ENCODE results near the gene SAMHD1.
A peak's percentile ranks its signal among the peaks of the same experiment; 100 is the strongest.
"Not testable (repeated sequence)": the region's sequence is repeated elsewhere in the genome, so short reads cannot be mapped to it uniquely, and the experiment has no call there.

SAMHD1 gene

GRCh38 chr20:36906086-36906485, 45.4 kb downstream of the SAMHD1 start:
- DNase-seq, result not testable (repeated sequence)

GRCh38 chr20:36905566-36905965, 45.9 kb downstream of the SAMHD1 start:
- DNase-seq, result not testable (repeated sequence)

- DNase-seq, result no peak
These were observed 46.8 kb downstream of the SAMHD1 start for GRCh38 chr20:36904690-36905089.

DNA sequence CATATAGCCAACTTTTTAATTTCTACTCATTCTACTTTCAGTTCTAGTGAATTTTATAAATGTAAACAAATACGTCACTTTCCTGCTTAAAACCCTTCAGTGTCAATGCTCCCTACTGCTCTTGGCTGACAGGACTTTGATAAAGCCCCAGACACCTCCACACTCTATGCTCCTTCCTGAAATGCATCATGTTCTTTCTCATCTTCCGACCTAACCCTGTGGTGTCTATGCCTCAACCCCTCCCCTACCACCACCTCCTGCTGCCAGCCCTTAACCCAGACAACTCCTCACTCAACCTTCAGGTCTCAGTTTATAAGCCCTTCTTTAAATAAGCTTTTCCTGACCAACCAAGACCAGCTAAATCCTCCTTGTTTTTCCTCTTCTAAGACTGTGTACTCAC, 56.5 kb downstream of the SAMHD1 start:
- no peak for DNase-seq

DNA sequence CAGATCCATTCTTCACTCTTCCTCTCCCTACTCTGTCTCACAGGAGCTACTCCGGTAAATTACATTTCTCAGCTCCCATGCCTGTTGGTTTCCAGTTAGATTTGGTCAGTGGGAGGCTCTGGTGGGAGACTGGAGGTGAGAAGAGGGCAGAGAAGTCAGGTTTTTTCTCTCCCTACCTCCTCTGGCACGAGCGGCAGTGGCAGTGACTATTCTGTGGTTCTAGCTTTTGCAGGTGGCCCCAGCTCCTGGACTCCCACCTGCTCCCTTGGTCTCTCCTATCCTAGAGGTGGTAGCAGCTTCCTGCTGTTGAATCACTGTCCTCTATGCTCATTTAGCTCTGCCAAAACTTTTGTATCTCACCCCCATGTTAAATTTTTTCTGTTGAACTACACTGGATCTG, 57.7 kb downstream of the SAMHD1 start:
- DNase-seq, result no peak

DNA sequence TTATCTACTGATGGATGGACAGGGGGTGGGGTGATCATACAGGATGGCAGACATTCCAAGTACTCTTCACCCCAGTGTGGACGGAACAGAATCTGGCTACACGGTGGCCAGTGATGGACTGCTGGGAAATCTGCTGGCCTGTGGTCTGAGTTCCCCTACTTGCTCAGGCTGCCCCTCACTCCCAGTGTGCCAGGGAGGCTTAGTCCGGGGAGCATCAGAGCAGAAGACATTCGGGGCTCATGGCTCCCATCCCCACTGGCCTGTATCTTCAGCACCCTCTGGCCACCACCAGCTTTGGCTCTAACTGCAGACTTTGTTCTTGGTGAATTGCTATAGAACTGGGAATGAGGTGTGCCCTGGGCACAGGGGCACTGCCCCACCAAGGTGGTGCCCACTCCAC, 60.3 kb downstream of the SAMHD1 start:
- no peak for DNase-seq

DNA sequence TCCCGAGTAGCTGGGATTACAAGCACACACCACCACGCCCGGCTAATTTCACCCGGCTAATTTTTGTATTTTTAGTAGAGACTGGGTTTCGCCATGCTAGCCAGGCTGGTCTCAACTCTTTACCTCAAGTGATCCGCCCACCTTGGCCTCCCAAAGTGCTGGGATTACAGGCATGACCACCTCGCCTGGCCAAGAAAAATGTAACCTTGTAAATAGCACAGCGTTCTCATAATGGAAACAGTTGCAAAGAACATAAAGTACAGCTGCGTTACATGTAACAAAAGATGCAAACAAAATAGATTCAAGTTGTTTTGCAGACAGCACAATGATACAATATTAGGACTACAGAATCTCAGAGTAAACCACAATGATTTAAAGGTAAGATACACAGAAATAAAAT, 60.9 kb downstream of the SAMHD1 start:
- no peak for DNase-seq

DNA sequence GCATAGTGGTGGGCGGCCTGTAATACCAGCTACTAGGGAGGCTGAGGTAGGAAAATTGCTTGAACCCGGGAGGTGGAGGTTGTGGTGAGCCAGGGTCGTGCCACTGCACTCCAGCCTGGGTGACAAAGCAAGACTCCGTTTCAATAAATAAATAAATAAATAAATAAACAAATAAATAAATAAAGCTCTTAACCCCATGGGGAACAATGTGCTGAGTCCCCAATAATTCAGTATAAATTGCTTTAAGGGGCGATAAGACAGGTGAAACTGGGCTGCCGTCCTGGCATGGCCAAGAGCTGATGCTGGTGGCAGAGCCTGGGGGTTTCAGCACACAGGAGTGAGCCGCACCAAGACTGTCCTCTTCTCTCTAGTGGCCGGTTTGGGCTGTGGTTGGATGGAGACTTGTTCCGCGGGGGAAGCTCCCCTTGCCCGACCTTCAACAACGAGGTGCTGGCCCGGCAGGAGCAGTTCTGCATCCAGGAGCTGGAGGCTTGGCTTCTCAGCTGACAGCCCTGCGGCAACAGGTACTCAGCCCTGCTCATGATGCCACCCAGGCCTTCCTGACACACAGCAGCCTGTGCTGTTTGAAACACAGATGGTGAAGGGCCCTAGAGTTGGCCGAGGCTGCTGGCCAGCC, 62.5 kb downstream of the SAMHD1 start:
- DNase-seq, result no peak

- DNase-seq, result no peak
These were observed 63.8 kb downstream of the SAMHD1 start for GRCh38 chr20:36887752-36888090.

DNA sequence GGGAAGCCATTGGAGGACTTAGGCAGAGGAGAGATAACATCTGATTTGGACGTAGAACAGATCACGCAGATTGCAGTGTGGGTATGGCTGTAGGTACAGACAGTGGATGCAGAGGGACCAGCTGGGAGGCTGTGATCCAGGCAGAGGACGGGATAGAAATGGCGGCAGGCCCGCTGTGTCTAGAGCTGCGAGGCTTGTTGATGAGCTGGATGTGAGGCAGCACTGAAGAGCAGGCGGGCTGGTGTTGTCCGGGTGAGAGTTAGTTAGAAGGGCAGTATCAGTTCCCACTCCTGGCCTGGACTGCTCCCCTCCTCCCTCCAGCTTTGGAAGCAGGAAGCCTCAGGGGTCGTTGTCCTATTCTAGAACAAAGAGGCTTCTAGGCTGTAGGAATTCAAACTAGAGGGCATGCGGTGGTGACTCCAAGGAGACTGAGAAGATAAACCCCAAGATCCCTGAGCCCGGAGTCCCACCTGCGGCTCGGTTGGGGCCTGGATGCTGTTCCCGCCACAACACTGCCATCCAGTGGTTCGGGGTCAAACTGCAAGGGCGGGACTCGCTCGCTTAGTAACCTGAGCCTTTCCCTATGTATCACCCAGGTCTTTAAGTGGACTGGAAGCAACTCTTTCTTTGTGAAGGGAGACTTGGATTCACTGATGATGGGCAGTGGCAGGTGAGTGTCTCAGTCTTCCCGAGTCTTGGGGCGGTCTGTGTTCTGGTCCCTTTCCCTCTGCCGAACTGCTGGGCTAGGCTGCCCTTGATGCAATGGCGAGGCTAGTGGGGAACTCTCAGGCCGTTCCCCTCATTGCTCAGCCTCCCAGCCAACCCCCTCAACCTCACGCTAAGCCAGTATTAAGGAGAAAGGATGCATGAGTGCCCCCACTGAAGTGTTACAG, 64.4 kb downstream of the SAMHD1 start:
- peak; percentile 82 for DNase-seq

GRCh38 chr20:36885356-36885755, 66.2 kb downstream of the SAMHD1 start:
- no peak for DNase-seq

DNA sequence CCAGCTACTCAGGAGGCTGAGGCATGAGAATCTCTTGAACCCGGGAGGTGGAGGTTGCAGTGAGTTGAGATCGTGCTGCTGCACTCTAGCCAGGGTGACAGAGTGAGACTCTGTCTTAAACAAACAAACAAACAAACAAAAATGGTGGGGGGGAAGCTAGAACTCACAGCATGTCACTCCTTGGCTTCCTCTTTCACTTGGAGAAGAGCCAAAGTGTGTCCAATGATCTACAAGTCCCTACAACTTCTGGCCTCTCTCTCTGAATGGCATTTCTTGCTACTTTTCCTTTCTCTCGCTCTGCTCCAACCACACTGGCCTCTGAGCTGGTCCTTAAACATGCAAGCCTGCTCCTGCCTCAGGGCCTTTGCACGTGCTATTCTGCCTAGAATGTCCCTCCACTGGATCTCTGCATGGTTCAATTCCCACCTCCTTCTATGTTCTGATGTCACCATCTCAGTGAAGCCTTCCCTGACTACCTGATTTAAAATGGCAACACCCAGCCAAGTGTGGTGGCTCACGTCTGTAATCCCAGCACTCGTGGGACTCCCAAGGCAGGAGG, 67.5 kb downstream of the SAMHD1 start:
- DNase-seq, result no peak

DNA sequence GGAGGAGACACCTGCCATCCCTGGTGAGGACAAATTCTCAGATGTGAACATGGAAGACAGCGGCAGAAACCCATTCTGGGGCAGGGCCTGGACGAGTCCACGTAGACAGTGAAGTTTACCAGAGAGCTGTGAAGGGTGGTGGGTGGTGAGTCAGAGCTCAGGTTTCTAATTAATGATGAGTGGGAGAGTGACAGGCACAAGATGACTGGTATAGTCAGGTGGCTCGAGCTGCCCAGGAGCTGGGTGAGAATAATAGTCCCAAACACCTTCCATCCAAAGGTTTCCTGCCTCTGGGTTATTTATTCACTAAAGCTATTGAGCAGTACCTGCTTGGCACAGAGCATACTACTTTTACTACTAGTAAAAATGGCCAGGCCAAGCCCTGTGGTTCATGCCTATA, 69.6 kb downstream of the SAMHD1 start:
- peak; percentile 38 for DNase-seq

- no peak for DNase-seq
These were observed 70.2 kb downstream of the SAMHD1 start for GRCh38 chr20:36881331-36881730.

- no peak for DNase-seq
These were observed 70.7 kb downstream of the SAMHD1 start for GRCh38 chr20:36880741-36881250.

GRCh38 chr20:36878941-36879340, 72.6 kb downstream of the SAMHD1 start:
- no peak for DNase-seq

- DNase-seq, result no peak
These were observed 75.1 kb downstream of the SAMHD1 start for GRCh38 chr20:36876473-36876833.

DNA sequence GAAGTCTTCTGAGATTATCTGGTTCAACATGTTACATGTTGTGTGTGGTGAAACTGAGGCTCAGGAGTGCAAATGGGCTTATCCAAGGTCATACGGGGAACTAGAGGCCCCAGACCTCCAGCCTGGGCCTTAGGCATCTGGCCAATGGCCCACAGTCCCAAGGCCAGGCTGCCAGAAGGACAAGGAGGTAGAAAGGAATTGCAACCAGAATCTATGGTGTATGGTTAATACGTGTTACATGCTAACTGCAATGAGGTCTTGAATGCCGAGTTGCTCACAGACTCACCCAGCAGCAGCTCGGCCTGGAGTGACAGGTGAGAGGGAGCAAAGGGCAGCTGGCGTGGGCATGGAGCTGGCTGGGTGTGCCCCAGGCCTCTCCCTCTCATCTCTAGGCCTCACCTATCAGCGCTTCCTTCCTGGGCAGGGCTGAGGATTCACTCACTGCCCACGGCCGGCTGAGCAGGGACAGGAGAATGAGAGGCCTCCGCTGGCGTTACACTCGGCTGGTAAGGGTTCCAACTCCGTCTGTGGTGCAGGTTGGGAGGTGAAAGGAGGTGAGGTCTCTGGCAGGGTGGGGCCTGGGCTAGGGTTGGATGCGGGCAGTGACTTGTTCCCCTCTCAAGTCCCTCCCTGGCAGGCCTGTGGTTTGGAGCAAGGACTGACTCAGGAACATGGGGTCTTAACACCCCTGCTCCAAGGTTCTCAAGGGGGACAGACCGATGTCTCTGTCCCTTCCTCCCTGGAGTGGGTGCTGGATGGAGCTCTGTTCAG, 75.6 kb downstream of the SAMHD1 start, which contains the start of gene TLDC2:
Gene TLDC2 (plus strand): TSS at position 437 of the 771 bp plus-strand sequence. CDS start 37 bp downstream, at position 474.
- no peak for DNase-seq

GRCh38 chr20:36875093-36875492, 76.4 kb downstream of the SAMHD1 start:
- not testable (repeated sequence) for DNase-seq

DNA sequence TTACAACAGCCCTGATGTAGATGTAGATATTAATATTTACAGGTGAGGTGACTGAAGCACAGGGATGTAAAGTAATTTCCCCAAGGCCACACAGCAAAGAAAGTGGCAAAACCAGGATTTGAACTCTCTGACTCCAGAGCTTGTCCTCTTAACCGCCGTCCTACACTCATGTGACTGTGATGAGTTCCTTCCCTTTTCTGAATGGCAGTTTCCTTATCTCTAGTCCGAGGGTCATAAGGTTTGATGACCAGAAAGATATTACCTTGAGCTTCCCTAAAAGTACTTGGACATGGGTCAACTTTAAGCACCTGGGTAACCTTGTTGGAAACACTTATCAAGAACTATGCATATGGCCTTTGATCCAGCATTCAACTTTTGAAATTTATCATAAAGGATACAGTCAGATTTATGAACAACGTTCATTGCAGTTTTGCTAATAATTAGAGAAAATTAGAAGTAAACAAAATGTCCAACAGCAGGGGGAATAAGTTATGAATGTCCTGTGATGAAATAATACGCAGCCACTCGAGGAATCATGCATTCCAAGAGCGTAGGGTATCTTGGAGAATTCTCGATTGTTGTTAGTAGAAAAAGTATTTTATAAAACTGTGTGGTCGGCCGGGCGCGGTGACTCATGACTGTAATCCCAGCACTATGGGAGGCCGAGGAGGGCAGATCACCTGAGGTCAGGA, 77.9 kb downstream of the SAMHD1 start:
- DNase-seq, result no peak

GRCh38 chr20:36872852-36873251, 78.7 kb downstream of the SAMHD1 start:
- no peak for DNase-seq

All from activated CD4-positive, alpha-beta T cell treated with anti-CD3 and anti-CD28 coated beads, Interleukin-2, amount 50 U/mL, for 16 hours (primary cell).